SK-N-SH treated with all-trans-retinoic acid at 6 μM for 48 hours (cell line): ENCODE data around the gene WDR18.

ENCODE experiments used
- ATAC-seq: fragments of 200-7000 bp; cut with Tn5 transposase; 3 replicates; pipeline ENCODE4 v1.9.1; 2020; ENCODE audit warnings: mild to moderate bottlenecking, moderate library complexity
- BACH2 ChIP-seq: fragments of 250-450 bp; sonication (Bioruptor Pico); IDR thresholded peaks from 2 replicates; pipeline ENCODE4 v1.9.0; 2021; ENCODE audit warnings: mild to moderate bottlenecking, borderline replicate concordance
- CREB5 ChIP-seq: fragments of 250-450 bp; sonication (Bioruptor Pico); IDR thresholded peaks from 2 replicates; pipeline ENCODE4 v1.5.1; 2020; ENCODE audit warnings: low read depth, mild to moderate bottlenecking, moderate library complexity
- CSDC2 ChIP-seq: fragments of 250-450 bp; sonication (Bioruptor Pico); IDR thresholded peaks from 2 replicates; pipeline ENCODE4 v1.5.0; 2020; ENCODE audit warnings: mild to moderate bottlenecking, moderate library complexity
- ESRRG ChIP-seq: fragments of 250-450 bp; sonication (Bioruptor Pico); IDR thresholded peaks from 2 replicates; pipeline ENCODE4 v1.6.1; 2021; ENCODE audit warnings: mild to moderate bottlenecking
- ISL1 ChIP-seq: fragments of 250-450 bp; sonication (Bioruptor Pico); IDR thresholded peaks from 2 replicates; pipeline ENCODE4 v2.1.2; 2022; ENCODE audit warnings: mild to moderate bottlenecking, moderate library complexity
- OSR1 ChIP-seq: fragments of 250-450 bp; sonication (Bioruptor Pico); IDR thresholded peaks from 2 replicates; pipeline ENCODE4 v1.8.0; 2022; ENCODE audit warnings: moderate library complexity, mild to moderate bottlenecking, inconsistent platforms
- PATZ1 ChIP-seq: fragments of 250-450 bp; sonication (Bioruptor Pico); IDR thresholded peaks from 2 replicates; pipeline ENCODE4 v1.8.0; 2020; ENCODE audit warnings: mild to moderate bottlenecking, moderate library complexity, borderline replicate concordance
- POU6F1 ChIP-seq: fragments of 250-450 bp; sonication (Bioruptor Pico); IDR thresholded peaks from 2 replicates; pipeline ENCODE4 v1.8.0; 2021; ENCODE audit warnings: low read depth, mild to moderate bottlenecking, moderate library complexity, borderline replicate concordance
- PPARA ChIP-seq: fragments of 250-450 bp; sonication (Bioruptor Pico); IDR thresholded peaks from 2 replicates; pipeline ENCODE4 v1.5.0; 2020; ENCODE audit warnings: mild to moderate bottlenecking, borderline replicate concordance
- RARB ChIP-seq: fragments of 250-450 bp; sonication (Bioruptor Pico); IDR thresholded peaks from 2 replicates; pipeline ENCODE4 v1.8.0; 2021; ENCODE audit warnings: mild to moderate bottlenecking, moderate library complexity
- SNAI2 ChIP-seq: fragments of 250-450 bp; sonication (Bioruptor Pico); IDR thresholded peaks from 2 replicates; pipeline ENCODE4 v1.5.0; 2020; ENCODE audit warnings: mild to moderate bottlenecking, moderate library complexity
- TCF4 ChIP-seq: fragments of 250-450 bp; sonication (Bioruptor Pico); IDR thresholded peaks from 2 replicates; pipeline ENCODE4 v1.8.0; 2021; ENCODE audit warnings: mild to moderate bottlenecking, moderate library complexity, borderline replicate concordance
- TOX ChIP-seq: fragments of 250-450 bp; sonication (Bioruptor Pico); IDR thresholded peaks from 2 replicates; pipeline ENCODE4 v1.8.0; 2021; ENCODE audit warnings: mild to moderate bottlenecking, moderate library complexity, borderline replicate concordance
- TSHZ2 ChIP-seq: fragments of 250-450 bp; sonication (Bioruptor Pico); IDR thresholded peaks from 2 replicates; pipeline ENCODE4 v1.5.0; 2020; ENCODE audit warnings: mild to moderate bottlenecking, moderate library complexity
- ZC3H10 ChIP-seq: fragments of 250-450 bp; sonication (Bioruptor Pico); IDR thresholded peaks from 2 replicates; pipeline ENCODE4 v1.5.1; 2021; ENCODE audit warnings: mild to moderate bottlenecking, moderate library complexity
- ZFP3 ChIP-seq: fragments of 250-450 bp; sonication (Bioruptor Pico); IDR thresholded peaks from 2 replicates; pipeline ENCODE4 v1.5.0; 2020; ENCODE audit warnings: mild to moderate bottlenecking, moderate library complexity
- ZFP30 ChIP-seq: fragments of 450-650 bp; formaldehyde crosslinking; IDR thresholded peaks from 2 replicates; pipeline ENCODE4 v1.5.0; 2022; ENCODE audit warnings: mild to moderate bottlenecking, moderate library complexity
- ZNF565 ChIP-seq: fragments of 450-650 bp; formaldehyde crosslinking; conservative IDR thresholded peaks from 2 replicates; pipeline ENCODE4 v1.5.0; 2020; ENCODE audit warnings: low read depth, mild to moderate bottlenecking, moderate library complexity
- ZNF70 ChIP-seq: fragments of 450-650 bp; formaldehyde crosslinking; IDR thresholded peaks from 2 replicates; pipeline ENCODE4 v1.5.0; 2020; ENCODE audit warnings: mild to moderate bottlenecking, moderate library complexity
- ZNF8 ChIP-seq: fragments of 450-650 bp; formaldehyde crosslinking; IDR thresholded peaks from 2 replicates; pipeline ENCODE4 v1.5.0; 2020; ENCODE audit warnings: mild to moderate bottlenecking, moderate library complexity

WDR18 gene

GRCh38 chr19:944663-945241 is 39.4 kb upstream of the WDR18 start:
- TF ChIP-seq ISL1 (CRISPR knock-in tag) (no peak), ZNF8 (CRISPR knock-in tag) (no peak), SNAI2 (CRISPR knock-in tag) (no peak), ZFP3 (CRISPR knock-in tag) (0 out of 2 replicates have a peak, but pooled peaks have one; percentile 13), CREB5 (no peak), CSDC2 (CRISPR knock-in tag) (no peak)
- ATAC-seq = no peak

GRCh38 chr19:945401-946252 is 38.5 kb upstream of the WDR18 start:
- TF ChIP-seq BACH2 (CRISPR knock-in tag) (no peak), OSR1 (CRISPR knock-in tag) (no peak), TCF4 (no peak), ESRRG (CRISPR knock-in tag) (no peak), ZFP30 (no peak), ZNF70 (CRISPR knock-in tag) (no peak), ZNF8 (CRISPR knock-in tag) (no peak), TSHZ2 (CRISPR knock-in tag) (no peak), PATZ1 (CRISPR knock-in tag) (no peak)
- no peak for ATAC-seq

GRCh38 chr19:947090-947706 is 36.9 kb upstream of the WDR18 start:
- ATAC-seq = no peak
- no peak for TF ChIP-seq ZFP30
- no peak for TF ChIP-seq CREB5
- no peak for TF ChIP-seq RARB (CRISPR knock-in tag)
- TF ChIP-seq ESRRG (CRISPR knock-in tag) = no peak
- no peak for TF ChIP-seq ZFP3 (CRISPR knock-in tag)
- TF ChIP-seq BACH2 (CRISPR knock-in tag) = no peak
- no peak for TF ChIP-seq ZNF70 (CRISPR knock-in tag)
- TF ChIP-seq TSHZ2 (CRISPR knock-in tag) = no peak
- TF ChIP-seq CSDC2 (CRISPR knock-in tag) = no peak
- TF ChIP-seq TCF4 = no peak
- TF ChIP-seq PPARA (CRISPR knock-in tag) = no peak
- TF ChIP-seq ZNF565 (CRISPR knock-in tag) = no peak
- no peak for TF ChIP-seq TOX (CRISPR knock-in tag)
- no peak for TF ChIP-seq ZC3H10
- no peak for TF ChIP-seq POU6F1 (CRISPR knock-in tag)
